Heart left ventricle (tissue), 13 donors: ENCODE results near the gene SYNDIG1L.

ENCODE experiments used
- POLR2A ChIP-seq, 2 donors: fragments of 450-650 bp; IDR thresholded peaks; one replicate each; pipeline ENCODE4 v1.6.1; 2017; ENCODE audit warnings: antibody characterized with exemption in 2 of 2, mild to moderate bottlenecking in 2 of 2, moderate library complexity in 2 of 2
- TF ChIP-seq, protein P1 (sequence below), 12 donors: fragments of 200-600 bp; sonication (generic) in 4 of 12; IDR thresholded peaks; one replicate each; pipeline versions ENCODE4 v1.5.0 to v1.8.0; 2018 to 2022; ENCODE audit warnings: antibody characterized with exemption in 12 of 12, mild to moderate bottlenecking in 5 of 12
- donor health status: ischemic (EF 13 %, LVEDD 7.1; RV severe dilation, severe dysfunction).
- donor health status: DM: no; HTN: yes; CAD: no.
- donor health status: DM: no; HTN: no; CAD: no.
- donor health status: ischemic (EF 25% LVEDD 6.9; RV normal size, moderate dysfunction).
- donor health status: ischemic (EF 25% LVEDD 5.7; RV mildly dilated, moderate dysfunction).
- donor health status: ischemic (EF 35%, LVEDD 5.7; RV mildly dilated, moderate dysfunction).
- donor health status: nonischemic (EF 11% LVEDD 7.7; RV severe dilation, severe dysfunction).
- donor health status: DM: yes; HTN: yes; CAD: no.
- donor health status: PGD.
- donor health status: ischemic (EF 29% LVEDD 5.4; RV normal size, mild dysfunction).
- donor health status: nonischemic (EF 23%, LVEDD 6.1; RV moderate dilation, normal function).

DNA sequence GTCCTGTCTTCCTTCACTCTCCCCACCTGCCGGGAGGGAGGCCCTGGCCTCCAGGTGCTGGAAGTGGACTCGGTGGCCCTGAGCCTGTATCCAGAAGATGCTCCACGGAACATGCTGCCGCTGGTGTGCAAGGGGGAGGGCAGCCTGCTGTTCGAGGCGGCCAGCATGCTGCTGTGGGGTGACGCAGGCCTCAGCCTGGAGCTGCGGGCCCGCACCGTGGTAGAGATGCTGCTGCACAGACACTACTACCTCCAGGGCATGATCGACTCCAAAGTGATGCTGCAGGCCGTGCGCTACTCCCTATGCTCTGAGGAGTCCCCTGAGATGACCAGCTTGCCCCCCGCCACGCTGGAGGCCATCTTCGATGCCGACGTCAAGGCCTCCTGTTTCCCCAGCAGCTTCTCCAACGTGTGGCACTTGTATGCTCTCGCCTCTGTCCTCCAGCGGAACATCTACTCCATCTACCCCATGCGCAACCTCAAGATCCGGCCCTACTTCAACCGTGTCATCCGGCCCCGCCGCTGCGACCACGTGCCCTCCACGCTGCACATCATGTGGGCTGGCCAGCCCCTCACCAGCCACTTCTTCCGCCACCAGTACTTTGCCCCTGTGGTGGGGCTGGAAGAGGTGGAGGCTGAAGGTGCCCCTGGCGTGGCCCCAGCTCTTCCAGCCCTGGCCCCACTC is 69.0 kb downstream of the SYNDIG1L start:
- TF ChIP-seq, protein P1, sequence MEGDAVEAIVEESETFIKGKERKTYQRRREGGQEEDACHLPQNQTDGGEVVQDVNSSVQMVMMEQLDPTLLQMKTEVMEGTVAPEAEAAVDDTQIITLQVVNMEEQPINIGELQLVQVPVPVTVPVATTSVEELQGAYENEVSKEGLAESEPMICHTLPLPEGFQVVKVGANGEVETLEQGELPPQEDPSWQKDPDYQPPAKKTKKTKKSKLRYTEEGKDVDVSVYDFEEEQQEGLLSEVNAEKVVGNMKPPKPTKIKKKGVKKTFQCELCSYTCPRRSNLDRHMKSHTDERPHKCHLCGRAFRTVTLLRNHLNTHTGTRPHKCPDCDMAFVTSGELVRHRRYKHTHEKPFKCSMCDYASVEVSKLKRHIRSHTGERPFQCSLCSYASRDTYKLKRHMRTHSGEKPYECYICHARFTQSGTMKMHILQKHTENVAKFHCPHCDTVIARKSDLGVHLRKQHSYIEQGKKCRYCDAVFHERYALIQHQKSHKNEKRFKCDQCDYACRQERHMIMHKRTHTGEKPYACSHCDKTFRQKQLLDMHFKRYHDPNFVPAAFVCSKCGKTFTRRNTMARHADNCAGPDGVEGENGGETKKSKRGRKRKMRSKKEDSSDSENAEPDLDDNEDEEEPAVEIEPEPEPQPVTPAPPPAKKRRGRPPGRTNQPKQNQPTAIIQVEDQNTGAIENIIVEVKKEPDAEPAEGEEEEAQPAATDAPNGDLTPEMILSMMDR (IDR thresholded peaks at IDR 0.05) = no peak
- TF ChIP-seq POLR2A (IDR thresholded peaks at IDR 0.05) = no peak
